GM19455 (cell line): ENCODE results near the gene C5orf15.
"Not testable (repeated sequence)": the region's sequence is repeated elsewhere in the genome, so short reads cannot be mapped to it uniquely, and the experiment has no call there.

Experiments
- ATAC-seq: cut with Tn5 transposase; IDR thresholded peaks from one replicate; pipeline ENCODE4 v1.9.1; 2021; ENCODE audit not compliant: unreplicated experiment

C5orf15 gene

DNA sequence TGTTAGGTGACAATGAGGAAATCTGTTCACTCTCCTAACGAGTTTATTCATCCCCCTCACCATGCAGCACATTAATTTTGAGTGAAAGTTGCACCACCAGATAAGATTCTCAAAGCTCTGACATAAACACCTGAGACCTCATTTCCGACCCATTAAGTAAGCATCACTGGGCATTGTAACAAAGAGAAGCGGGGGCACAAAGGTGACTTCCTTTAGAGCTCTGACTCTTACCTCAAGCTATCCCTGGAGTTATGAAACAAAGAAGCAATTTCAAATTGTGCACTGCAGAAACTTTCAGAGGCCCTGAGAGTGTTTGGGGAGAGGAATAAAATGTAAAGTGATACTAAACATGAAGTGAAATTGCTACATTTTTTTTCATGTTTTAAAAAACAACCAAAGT, 29.5 kb downstream of the C5orf15 start:
- ATAC-seq, result no peak

DNA sequence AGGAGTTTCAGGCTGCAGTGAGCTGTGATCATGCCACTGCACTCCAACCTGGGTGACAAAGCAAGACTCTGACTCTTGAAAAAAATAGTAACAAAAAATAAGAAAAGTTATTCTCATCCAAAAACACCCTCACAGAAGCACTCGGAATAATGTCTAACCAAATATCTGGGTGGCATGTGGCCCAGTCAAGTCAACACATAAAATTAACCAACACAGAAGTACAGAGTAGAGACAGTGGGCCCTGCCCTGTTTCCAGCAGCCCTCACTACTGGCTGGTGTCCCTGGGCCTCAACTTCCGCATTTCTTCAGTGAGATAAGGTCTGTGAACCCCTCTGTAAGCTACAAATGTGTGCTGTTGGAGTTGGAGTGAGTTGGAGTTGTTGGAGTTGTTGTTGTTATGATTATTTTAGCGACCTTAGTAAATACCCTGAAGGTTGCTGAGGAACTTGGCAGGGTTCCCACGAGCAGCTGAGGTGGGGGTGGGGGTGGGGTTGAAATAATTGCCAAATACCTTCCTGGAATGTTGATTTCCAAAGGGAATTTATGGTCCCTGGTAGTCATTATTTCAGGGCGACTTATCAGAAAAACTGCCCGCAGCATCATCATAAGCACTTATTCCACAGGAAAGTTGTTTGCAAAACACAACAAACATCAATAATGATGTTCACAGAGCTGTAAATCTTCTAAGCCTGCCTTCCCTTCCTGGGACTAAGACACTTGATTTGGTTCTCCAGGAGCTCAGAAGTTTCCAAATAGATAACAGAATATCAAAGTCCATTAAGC, 30.2 kb downstream of the C5orf15 start:
- no peak for ATAC-seq

DNA sequence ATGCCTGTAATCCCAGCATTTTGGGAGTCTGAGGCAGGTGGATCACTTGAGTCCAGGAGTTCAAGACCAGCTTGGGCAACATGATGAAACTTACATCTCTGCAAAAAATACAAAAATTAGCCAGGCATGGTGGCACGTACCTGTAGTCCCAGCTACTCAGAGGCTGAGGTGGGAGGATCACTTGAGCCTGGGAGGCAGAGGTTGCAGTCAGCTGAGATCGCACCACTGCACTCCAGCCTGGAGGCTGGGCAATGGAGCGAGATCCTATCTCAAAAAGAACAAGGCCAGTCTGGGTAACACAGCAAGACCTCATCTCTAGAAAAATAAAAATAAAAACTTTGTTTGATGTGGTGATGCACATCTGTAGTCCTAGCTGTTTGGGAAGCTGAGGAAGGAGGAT, 30.8 kb downstream of the C5orf15 start:
- not testable (repeated sequence) for ATAC-seq

DNA sequence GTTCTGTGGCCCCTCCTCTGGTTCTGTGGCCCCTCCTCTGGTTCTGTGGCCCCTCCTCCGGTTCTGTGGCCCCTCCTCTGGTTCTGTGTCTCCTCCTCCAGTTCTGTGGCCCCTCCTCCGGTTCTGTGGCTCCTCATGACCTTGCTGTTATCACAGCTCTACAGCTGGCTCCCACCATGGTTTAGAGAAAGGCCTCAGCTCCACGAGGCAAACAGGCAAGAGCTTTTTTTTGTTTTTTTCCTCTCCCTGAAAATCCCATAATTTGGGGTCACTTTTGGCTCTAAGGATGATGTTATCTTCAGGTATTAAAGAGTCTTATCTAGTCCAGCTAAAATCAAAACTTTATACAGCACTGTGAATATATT, 31.8 kb downstream of the C5orf15 start:
- no peak for ATAC-seq

DNA sequence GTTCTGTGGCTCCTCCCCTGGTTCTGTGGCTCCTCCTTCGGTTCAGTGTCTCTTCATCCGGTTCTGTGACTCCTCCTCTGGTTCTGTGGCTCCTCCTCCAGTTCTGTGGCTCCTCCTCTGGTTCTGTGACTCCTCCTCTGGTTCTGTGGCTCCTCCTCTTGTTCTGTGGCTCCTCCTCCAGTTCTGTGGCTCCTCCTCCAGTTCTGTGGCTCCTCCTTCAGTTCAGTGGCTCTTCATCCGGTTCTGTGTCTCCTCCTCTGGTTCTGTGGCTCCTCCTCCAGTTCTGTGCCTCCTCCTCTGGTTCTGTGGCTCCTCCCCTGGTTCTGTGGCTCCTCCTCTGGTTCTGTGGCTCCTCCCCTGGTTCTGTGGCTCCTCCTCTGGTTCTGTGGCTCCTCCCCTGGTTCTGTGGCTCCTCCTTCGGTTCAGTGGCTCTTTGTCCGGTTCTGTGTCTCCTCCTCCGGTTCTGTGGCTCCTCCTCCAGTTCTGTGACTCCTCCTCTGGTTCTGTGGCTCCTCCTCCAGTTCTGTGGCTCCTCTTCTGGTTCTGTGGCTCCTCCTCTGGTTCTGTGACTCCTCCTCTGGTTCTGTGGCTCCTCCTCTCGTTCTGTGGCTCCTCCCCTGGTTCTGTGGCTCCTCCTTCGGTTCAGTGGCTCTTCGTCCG, 32.3 kb downstream of the C5orf15 start:
- not testable (repeated sequence) for ATAC-seq

DNA sequence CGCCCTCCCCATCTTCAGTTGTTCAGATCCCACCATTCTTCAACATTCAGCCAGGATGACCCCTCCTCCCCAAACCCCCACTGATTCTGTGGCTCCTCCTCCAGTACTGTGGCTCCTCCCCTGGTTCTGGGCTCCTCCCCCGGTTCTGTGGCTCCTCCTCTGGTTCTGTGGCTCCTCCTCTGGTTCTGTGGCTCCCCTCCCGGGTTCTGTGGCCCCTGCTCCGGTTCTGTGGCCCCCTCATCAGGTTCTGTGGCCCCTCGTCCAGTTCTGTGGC, 32.8 kb downstream of the C5orf15 start:
- no peak for ATAC-seq

DNA sequence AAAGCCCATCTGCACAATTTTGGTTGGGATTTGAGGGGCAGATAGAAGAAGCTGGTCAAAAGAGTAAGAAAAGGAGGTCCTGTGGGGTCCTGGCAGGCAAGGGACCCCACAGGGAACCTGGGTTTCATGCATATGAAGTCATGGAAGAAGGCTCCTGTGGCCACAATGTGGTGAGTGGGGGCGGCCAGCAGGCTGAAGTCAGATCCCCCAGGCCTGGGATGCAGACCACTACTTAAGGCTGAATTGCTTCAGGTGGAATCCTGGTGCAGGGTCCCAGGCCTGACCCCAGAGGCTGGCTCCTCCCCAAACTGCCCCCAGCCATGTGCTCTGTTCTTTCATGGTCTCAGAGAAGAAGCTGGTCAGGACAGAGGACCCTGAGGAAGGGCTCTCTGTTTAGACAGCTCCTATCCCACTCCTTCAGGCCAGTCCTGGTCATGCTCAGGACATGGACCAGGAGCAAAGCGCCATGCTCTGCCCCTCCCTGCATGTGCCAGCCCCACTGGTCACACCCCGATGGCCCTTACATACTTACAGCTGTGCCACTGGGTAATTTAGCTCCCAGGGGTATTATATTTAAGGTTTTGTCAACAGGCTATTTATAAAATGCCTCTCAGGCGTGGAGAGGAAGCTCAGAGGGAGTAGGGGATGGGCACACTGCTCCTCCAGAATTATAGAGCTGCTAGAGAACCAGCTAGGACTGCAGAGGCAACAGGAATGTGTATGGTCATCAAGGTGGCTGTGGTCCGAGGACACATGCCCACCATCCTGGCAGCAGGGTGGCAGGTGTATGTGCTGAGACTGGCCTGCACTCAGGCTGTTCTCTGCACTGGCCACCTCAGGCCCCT, 33.4 kb downstream of the C5orf15 start:
- ATAC-seq, result no peak

DNA sequence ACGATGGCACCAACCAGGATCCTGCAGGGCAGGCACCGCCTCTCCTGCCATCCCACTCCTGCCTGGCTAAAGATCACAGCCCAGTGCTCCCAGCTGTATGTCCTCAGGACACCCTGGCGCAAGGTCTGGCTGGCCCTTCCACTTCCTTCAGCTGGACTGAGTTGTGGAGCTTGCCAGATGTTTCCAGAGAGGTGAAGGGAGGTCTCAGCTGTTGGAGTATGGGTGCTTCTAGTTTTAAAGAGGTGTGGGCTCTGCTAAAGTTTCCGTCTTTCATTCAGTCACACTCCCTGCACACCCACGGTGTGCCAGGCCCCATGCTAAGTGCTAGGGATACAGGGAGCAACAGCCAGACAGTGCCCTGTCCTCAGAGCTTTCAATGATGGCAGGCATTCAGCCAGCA, 34.1 kb downstream of the C5orf15 start:
- ATAC-seq, result no peak

DNA sequence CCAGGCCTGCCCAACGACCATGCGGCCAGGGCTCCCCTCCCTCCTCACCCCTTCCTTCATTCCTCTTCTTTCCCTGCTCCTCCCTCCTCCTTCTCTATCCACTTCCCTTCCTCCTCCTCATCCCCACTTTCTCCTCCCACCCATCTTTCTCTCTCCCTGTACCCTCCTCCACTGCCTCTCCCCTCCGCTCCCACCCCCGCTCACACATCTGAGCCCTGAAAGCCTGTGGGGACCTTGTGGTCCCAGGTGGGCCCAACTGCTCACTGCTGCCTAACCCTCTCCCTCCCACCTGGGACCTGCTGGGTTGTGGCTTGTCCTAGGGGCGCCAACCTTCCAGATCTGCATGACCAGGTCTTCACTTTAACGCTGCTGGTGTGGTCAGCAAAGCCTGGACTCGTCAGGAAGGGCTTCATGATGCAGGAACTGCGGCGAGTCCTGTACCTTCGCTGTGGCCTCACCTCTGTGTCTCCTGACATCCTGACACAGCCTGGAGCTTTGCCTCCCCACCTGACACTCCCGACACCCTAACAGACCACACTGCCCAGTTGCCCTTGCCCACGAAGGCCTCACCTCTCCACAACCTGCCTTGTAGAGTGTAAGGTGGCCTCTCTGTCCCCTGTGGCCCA, 34.6 kb downstream of the C5orf15 start:
- ATAC-seq, result no peak

DNA sequence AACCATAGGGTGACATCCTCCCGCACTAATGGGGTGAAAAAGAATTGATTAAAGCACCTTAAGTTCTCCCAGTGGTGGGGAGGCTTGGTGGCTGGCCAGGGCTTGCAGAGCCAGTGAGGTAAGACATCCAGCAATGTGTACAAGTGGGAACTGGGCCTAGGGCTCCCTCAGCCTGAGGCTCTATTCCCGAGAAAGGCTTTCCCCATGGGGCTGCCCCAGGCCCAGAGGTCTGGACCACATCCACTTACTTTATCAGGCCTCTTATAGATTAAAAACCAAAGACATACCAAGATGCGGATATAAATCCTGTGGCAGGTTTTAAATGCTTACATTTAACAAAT, 35.3 kb downstream of the C5orf15 start:
- no peak for ATAC-seq

DNA sequence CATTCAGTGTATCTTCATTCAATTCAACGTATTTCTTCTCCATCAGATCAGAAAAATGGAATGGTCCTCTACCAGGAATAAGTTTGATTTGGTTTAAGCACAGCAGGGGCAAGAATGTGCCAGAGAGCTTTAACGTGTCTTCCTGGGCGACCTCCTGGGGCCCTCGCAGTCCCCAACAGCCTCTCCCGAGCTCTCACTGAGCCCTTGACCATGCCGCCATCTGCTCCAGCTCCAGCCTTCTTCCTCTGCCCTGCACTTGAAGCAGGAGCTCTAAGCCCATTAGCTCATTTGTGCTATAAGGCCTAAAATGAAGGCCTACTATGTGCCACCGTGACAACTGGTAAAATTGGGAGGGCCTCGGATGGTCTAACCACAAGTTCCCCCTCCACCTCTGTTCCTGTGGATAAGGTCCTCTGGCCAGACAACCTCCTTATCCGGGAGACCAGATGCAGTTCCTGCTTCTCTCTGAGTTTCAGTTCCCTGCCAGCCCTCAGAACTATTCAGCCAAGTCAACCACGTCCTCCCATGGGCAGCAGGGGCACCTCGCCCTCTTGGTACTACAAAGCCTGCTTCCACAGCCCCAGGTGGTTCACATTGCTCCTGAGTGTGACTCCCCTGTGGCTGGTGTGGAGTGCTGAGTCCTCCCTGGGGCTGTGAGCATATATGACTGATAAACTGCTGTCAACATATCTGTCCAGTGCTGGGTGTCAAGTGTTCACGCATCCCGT, 35.8 kb downstream of the C5orf15 start:
- no peak for ATAC-seq

DNA sequence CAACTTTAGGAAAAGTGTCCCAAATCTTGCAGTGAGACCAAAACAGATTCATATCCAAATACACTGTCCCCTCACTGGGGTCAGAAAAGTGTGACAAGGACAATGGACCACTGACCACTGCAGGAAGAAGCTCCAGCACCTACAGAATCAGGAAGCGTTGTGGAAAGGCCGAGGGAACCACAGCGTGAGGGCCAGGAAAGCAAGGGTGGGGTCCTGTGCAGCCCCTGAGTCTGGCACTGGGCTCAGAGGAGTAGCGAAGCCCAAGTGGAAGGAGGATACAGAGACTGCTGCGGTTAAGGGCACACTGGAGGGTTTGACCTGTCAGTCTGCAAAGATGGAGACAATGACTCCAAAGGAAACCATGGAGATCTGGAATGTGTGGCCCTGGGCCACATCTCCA, 36.9 kb downstream of the C5orf15 start:
- no peak for ATAC-seq

DNA sequence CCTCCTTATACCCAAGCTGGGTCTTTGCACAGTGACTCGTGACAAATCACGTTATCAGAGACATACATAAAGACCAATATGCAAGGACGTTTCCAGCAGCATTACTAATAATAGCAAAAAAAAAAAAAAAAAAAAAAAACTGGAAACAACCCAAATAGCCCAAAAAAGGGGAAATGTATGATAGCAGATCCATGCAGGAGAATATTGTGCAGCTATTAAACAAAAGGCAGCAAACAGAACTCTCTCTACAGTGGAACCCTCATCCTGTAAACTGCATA, 37.7 kb downstream of the C5orf15 start:
- ATAC-seq, result no peak

DNA sequence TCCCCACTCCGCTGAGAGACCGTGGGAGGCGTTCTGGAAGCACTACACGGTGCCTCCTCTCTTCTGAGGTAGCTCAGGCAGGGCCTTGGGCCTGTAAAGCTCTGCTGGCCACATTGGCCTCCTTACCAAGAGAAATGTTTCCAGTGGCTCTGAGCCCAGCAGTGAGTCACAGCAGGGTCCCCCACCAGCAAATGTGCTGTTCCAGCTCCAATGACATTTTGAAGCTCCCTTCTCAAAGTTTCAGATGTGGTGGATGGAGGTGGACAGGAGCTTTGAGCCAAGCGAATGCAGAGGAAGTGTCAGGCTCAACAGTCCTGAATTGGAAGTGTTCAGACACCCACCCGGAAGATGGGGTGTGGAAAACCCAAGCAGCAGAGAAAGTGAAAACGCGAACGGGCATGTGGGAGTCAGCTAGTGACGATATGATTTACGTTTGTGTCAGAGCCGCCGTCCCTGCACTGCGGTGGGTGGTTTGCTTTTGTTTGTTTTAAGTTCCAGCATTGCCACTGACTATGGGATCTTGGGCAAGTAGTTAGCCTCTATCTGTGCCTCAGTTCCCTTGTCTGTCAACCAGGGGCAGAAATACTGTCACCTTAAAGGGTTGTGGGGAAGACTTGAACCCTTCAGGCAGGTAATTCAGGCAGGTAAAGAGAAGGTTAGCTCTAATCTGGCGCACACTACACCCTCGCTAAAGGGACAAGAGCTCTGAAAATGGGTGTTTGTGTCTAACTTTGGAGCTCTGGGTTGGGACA, 38.2 kb downstream of the C5orf15 start:
- peak; percentile 63 for ATAC-seq

DNA sequence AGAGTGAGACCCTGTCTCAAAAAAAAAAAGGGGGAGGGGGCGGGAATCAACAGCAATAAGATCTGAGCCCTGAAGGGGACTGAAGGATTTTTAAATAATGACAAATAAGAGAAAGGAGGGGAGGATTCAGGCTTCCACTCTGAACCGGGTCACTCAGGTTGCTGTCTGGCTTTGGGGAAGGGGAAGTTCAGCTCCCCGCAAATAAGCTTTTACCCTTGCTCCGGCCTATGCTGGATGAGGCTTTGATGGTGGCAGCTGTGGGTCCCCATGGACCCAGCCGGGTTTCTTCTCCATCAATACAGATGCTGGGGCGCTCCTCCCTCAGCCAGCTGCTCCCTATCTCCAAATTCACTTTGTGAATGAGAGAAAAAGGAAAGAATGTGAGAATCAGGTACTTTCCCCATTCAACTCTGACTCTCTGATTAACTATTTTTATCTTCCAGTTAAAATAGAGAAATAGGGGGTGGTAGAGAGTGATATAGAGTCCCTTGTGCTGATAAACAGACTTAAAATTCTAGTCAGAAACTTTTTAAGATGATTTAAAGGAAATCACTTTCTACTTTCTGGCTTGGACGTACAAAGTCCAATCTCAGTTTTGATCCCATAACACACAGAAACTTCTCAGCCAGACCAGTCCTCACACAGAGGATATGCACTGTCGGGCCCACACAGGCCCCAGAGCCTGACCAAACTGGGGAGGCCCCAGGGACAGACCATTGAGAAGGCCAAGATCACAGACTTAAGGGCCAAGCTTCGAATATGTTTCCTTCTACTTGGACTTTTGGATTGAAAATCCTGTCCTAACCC, 39.6 kb downstream of the C5orf15 start:
- ATAC-seq, result no peak

DNA sequence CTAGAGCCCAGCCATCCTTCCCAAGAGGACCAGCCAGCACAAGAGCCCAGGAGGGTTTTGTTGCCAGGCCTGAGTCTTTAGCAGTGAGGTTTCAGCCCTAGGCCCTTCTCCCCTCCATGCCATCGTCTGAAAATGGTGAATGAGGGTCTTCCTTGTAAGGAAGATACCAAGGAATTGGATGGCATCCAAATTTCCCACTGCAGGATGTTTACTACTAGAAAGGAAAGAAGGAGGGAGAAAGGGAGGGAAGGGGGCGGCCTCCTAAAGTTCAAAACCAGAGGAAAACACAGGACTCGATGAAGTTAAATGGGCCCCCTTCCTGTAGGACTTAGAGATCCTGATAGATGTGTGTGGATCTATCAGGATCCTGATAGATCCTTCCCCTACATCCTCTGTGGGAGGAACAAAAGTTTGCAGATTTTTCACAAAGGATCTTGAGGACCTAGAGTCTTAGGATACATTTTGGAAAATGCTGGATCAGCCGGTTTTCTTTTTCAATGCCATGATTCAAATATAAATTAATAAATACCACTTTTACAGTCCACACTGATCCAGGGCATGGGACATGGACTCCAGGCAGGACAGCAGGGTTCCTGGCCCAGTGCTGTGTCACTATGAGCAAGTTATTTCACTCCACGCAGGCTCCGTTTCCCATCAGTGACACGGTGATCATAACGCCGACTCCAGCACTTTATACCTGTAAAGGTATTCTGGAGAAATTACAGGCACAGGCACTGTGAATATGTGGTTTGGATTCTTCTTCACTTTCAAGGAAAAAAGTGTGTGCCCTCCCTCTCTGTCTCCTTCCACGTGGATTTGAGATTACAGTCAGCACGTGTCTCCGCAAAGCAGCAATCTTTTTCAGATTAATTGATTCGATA, 40.9 kb downstream of the C5orf15 start:
- no peak for ATAC-seq

DNA sequence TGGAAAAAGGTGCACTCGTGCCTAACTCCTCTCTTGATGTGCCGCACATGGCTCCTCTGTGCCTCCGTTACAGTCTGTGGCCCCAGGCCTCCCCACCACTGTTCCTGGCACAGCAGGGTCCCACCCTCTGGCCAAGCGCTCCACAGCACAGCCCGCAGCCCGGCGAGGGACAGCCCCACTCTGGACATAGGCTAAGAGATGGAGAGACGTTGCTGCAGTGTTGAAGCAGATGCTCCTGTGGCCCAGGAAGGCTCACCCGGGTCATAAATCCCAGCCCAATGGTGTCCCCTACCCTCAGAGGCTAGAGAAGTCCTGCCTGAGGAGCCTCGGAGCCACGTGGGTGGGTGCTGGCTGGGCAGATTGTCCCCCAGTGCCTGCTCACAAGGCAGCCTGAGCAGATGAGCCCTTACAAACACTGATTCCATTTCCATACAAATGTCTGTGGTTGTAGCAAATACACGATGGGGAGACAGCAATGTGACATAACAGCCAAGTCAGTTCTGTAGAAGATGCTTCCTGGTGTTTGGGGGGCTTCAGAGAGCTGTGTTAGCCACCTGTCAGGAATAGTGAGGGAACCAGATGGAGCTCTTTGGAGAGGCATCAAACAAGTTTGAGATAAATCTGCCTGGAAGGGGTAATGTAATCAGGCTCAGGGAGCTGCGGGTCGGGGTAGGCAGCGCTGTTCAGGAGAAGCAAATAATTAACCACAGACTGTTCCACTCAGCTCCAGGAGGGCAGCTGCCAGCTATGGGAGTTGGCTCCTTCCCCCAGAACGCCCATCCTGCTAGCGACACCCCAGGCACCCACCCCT, 41.7 kb downstream of the C5orf15 start:
- no peak for ATAC-seq

DNA sequence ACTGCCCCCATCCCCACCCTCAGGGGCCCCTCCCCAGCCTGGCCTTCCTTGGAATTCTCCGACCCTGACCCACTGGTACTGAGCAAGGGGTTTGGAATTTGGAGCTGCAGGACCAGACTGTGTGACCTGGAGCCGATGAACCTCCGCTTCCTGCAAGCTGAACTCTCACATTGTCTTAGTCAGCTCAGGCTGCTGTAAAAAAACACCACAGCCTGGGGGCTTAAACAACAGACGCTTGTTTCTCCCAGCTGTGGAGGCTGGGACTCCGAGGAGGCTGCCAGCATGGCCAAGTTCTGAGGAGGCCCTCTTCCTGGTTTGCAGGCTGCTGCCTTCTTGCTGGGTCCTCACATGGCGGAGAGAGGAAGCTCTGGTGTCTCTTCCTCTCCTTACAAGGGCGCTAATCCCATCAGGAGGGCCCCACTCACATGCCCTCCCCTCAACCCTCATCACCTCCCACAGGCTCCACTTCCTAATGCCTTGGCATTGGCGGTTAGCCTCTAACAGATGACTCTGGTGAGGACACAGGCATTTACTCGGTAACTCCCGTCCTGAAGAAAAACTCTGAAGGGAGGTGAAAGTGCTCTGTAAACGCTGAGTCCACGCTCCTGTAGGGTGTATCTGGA, 42.4 kb downstream of the C5orf15 start:
- ATAC-seq, result no peak
